Parathyroid adenoma (tissue), 2 donors: ENCODE results near the gene NCOA7.

Experiments
- H2AFZ ChIP-seq: fragments of 300-600 bp; sonication (generic); one replicate; pipeline ENCODE4 v1.7.0; 2017; ENCODE audit warnings: antibody characterized with exemption, mild to moderate bottlenecking
- H3K27ac ChIP-seq: fragments of 300-600 bp; sonication (generic); one replicate; pipeline ENCODE4 v1.7.0; 2017
- H3K27me3 ChIP-seq: fragments of 300-600 bp; sonication (generic); one replicate; pipeline ENCODE4 v1.7.0; 2017; ENCODE audit warnings: low read length; ENCODE audit not compliant: control insufficient read depth, insufficient read depth
- H3K36me3 ChIP-seq: fragments of 300-600 bp; sonication (generic); one replicate; pipeline ENCODE4 v1.7.0; 2017; ENCODE audit warnings: low read length; ENCODE audit not compliant: control insufficient read depth, insufficient read depth
- H3K4me1 ChIP-seq: fragments of 300-600 bp; sonication (generic); one replicate; pipeline ENCODE4 v1.7.0; 2017; ENCODE audit warnings: control low read depth
- H3K4me2 ChIP-seq: fragments of 300-600 bp; sonication (generic); one replicate; pipeline ENCODE4 v1.7.0; 2017; ENCODE audit warnings: low read length
- H3K4me3 ChIP-seq: fragments of 300-600 bp; sonication (generic); one replicate; pipeline ENCODE4 v1.7.0; 2017; ENCODE audit warnings: low read depth, low read length
- H3K79me2 ChIP-seq: fragments of 300-600 bp; sonication (generic); one replicate; pipeline ENCODE4 v1.7.0; 2017; ENCODE audit warnings: control low read depth
- H3K9ac ChIP-seq: fragments of 300-600 bp; sonication (generic); one replicate; pipeline ENCODE4 v1.7.0; 2017; ENCODE audit warnings: mild to moderate bottlenecking
- H3K9me3 ChIP-seq: fragments of 300-600 bp; sonication (generic); one replicate; pipeline ENCODE4 v1.7.0; 2017; ENCODE audit warnings: low read length; ENCODE audit not compliant: control insufficient read depth
- TF ChIP-seq, protein P1 (sequence below): fragments of 300-600 bp; sonication (generic); IDR thresholded peaks from one replicate; pipeline ENCODE4 v1.7.0; 2017; ENCODE audit warnings: antibody characterized with exemption, mild to moderate bottlenecking
- donor health status: primary hyperparathyroidism.

The NCOA7 gene

DNA sequence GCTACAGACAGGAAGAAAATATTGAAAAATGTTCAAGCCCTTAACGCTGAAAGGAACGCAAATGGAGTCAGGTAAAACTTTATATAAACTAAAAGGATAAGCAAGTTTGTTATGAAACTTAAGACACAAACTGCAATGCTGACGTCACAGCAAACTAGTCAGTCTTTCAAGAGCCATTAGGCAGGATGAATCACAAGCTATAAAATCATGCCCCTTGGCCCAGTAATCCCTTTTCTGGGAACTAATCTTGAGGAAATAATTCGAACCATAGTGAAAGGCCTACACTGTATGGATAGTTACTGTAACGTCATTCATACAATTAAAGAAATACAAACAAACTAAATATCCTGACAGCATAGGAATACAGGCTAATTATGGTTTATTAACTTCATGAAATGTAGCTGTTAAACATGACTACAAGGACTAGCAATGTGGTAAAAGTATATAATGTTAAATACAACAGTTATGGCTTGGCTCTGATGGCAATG lies 123.1 kb downstream of the NCOA7 start:
- Histone ChIP-seq H3K4me3 (no peak overlapping the region), H3K9ac (no peak overlapping the region), H3K27me3 (no peaks in the 10 kb centered on the region), H3K9me3 (no peaks in the 10 kb centered on the region), H3K36me3 (no peaks in the 10 kb centered on the region), H3K79me2 (no peaks in the 10 kb centered on the region), H3K4me2 (no peak overlapping the region), H3K4me1 (no peaks in the 10 kb centered on the region), H2AFZ (no peak overlapping the region), H3K27ac (no peak overlapping the region)
- TF ChIP-seq, protein P1, sequence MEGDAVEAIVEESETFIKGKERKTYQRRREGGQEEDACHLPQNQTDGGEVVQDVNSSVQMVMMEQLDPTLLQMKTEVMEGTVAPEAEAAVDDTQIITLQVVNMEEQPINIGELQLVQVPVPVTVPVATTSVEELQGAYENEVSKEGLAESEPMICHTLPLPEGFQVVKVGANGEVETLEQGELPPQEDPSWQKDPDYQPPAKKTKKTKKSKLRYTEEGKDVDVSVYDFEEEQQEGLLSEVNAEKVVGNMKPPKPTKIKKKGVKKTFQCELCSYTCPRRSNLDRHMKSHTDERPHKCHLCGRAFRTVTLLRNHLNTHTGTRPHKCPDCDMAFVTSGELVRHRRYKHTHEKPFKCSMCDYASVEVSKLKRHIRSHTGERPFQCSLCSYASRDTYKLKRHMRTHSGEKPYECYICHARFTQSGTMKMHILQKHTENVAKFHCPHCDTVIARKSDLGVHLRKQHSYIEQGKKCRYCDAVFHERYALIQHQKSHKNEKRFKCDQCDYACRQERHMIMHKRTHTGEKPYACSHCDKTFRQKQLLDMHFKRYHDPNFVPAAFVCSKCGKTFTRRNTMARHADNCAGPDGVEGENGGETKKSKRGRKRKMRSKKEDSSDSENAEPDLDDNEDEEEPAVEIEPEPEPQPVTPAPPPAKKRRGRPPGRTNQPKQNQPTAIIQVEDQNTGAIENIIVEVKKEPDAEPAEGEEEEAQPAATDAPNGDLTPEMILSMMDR, result no peak

DNA sequence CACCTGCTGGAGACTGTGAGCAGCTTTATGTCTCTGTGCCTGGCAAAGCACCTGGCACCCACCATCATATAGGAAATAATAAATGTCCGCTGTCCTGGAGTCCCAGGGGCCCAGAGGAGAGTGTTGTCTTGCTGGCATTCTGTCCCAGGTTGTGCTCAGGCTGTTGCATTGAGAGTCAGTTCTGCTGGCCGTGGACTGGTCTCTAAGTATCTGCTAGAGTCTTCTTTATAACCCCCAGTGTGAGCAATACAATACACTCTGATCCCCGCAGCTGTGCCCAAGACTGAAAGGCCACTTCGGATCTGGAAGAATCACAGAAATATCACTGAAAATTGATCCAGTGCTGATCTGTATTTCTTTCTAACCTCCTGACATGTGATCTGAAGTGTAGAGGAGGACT lies 127.5 kb downstream of the NCOA7 start:
- H3K27me3 ChIP-seq, result no peaks in the 10 kb centered on the region
- no peak overlapping the region for H3K4me2 ChIP-seq
- no peaks in the 10 kb centered on the region for H3K79me2 ChIP-seq
- no peak overlapping the region for H2AFZ ChIP-seq
- no peaks in the 10 kb centered on the region for H3K36me3 ChIP-seq
- H3K27ac ChIP-seq, result peak overlapping the region; percentile 79
- TF ChIP-seq, protein P1, result no peak
- no peaks in the 10 kb centered on the region for H3K9me3 ChIP-seq
- H3K4me1 ChIP-seq, result peaks cover 4% of the 10 kb centered on the region
- no peak overlapping the region for H3K9ac ChIP-seq
- no peak overlapping the region for H3K4me3 ChIP-seq

DNA sequence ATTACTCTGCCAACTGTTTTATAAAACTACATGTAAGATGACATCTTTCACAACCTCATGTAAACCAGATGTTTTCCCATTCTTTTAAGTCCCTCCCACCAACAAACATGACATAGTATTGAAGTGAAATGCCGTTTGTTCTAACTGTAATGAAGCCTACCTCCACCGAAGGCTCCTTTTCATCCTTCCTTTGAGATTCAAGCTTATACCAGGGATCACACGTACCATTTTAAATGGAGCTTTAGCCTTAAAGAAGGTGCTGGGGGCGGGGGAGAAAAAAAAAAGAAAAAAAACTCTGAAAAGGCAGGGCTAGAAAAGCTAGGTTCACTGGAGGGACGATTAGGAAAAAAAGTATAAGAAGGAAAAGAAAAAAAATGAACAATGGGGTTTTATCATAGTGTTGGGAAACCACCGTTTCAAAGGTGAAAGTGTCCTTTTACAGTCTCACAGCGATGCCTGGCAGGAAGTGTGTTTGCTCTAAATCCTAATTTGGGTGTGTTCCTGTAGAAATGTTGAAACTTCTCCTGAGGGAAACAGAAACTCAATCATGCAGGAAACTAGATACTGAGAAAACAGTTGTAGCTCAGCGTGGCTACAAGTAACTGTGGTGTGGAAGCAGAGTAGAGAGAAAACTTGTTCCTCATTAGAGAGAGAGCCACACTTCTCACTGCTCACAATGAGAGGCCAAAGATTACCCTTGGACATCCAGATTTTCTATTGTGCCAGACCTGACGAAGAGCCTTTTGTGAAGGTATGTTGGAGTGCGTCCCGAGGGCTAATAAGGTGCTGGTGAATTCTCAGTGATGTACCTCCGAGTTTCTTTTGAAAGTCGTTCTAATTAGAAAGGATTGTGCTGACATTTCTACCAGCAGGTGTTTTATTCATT lies 128.2 kb downstream of the NCOA7 start:
- H3K27ac ChIP-seq, result peak overlapping the region; percentile 79
- no peaks in the 10 kb centered on the region for H3K79me2 ChIP-seq
- H3K4me1 ChIP-seq, result peaks cover 4% of the 10 kb centered on the region
- H3K9ac ChIP-seq, result no peak overlapping the region
- H3K27me3 ChIP-seq, result no peaks in the 10 kb centered on the region
- TF ChIP-seq, protein P1, result no peak
- peak overlapping the region; percentile 33 for H3K4me3 ChIP-seq
- no peaks in the 10 kb centered on the region for H3K36me3 ChIP-seq
- H2AFZ ChIP-seq, result peak overlapping the region; percentile 54
- no peaks in the 10 kb centered on the region for H3K9me3 ChIP-seq
- peak overlapping the region; percentile 32 for H3K4me2 ChIP-seq

DNA sequence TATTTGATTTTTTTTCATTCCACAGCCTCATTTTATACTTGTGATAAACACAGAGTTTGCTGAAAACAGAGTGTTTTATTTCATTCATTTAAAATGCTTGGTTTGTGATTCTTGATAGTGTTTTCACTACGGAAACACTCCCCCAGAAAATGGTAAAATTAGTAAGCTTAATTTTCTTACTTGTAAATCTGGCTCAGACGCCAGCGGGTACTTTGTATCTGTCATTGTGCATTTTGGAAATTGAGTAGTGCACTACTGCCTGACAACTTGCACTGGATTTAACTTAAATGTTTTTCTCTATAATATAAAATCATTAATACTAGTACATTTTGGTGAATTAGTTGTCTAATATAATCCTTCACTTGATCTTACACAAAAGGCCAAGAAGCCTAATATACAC lies 128.9 kb downstream of the NCOA7 start:
- Histone ChIP-seq H3K9ac (no peak overlapping the region), H3K27ac (peak overlapping the region; percentile 79), H3K4me2 (peak overlapping the region; percentile 32), H3K4me1 (peaks cover 4% of the 10 kb centered on the region), H2AFZ (no peak overlapping the region), H3K36me3 (no peaks in the 10 kb centered on the region), H3K4me3 (no peak overlapping the region), H3K79me2 (no peaks in the 10 kb centered on the region), H3K27me3 (no peaks in the 10 kb centered on the region), H3K9me3 (no peaks in the 10 kb centered on the region)
- TF ChIP-seq, protein P1, result no peak
